ENCODE data around the gene SRRM4.

SRRM4 gene

GRCh38 chr12:119198440-119198839 lies 217.1 kb downstream of the SRRM4 start:
- Histone ChIP-seq H3K27me3 (ENCODE audit: insufficient read depth, poor library complexity, severe bottlenecking) (no peaks in the 10 kb centered on the region), H3K4me3 (replicated peaks; ENCODE audit: insufficient read depth, low read length) (no peak overlapping the region), H3K27ac (replicated peaks) (no peak overlapping the region)
- TF ChIP-seq SPI1 (IDR thresholded peaks at IDR 0.05; ENCODE audit: borderline replicate concordance, low read depth) (no peak), GABPA (IDR thresholded peaks at IDR 0.05; ENCODE audit: low read depth) (no peak), POLR2AphosphoS5 (IDR thresholded peaks at IDR 0.05; ENCODE audit: low read depth) (no peak)
- TF ChIP-seq, protein P1, sequence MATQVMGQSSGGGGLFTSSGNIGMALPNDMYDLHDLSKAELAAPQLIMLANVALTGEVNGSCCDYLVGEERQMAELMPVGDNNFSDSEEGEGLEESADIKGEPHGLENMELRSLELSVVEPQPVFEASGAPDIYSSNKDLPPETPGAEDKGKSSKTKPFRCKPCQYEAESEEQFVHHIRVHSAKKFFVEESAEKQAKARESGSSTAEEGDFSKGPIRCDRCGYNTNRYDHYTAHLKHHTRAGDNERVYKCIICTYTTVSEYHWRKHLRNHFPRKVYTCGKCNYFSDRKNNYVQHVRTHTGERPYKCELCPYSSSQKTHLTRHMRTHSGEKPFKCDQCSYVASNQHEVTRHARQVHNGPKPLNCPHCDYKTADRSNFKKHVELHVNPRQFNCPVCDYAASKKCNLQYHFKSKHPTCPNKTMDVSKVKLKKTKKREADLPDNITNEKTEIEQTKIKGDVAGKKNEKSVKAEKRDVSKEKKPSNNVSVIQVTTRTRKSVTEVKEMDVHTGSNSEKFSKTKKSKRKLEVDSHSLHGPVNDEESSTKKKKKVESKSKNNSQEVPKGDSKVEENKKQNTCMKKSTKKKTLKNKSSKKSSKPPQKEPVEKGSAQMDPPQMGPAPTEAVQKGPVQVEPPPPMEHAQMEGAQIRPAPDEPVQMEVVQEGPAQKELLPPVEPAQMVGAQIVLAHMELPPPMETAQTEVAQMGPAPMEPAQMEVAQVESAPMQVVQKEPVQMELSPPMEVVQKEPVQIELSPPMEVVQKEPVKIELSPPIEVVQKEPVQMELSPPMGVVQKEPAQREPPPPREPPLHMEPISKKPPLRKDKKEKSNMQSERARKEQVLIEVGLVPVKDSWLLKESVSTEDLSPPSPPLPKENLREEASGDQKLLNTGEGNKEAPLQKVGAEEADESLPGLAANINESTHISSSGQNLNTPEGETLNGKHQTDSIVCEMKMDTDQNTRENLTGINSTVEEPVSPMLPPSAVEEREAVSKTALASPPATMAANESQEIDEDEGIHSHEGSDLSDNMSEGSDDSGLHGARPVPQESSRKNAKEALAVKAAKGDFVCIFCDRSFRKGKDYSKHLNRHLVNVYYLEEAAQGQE (IDR thresholded peaks at IDR 0.05; ENCODE audit: insufficient replicate concordance, low read depth), result no peak
- TF ChIP-seq, protein P2, sequence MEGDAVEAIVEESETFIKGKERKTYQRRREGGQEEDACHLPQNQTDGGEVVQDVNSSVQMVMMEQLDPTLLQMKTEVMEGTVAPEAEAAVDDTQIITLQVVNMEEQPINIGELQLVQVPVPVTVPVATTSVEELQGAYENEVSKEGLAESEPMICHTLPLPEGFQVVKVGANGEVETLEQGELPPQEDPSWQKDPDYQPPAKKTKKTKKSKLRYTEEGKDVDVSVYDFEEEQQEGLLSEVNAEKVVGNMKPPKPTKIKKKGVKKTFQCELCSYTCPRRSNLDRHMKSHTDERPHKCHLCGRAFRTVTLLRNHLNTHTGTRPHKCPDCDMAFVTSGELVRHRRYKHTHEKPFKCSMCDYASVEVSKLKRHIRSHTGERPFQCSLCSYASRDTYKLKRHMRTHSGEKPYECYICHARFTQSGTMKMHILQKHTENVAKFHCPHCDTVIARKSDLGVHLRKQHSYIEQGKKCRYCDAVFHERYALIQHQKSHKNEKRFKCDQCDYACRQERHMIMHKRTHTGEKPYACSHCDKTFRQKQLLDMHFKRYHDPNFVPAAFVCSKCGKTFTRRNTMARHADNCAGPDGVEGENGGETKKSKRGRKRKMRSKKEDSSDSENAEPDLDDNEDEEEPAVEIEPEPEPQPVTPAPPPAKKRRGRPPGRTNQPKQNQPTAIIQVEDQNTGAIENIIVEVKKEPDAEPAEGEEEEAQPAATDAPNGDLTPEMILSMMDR (IDR thresholded peaks at IDR 0.05; ENCODE audit: insufficient read depth, low read length), result no peak
- no peak for DNase-seq (ENCODE audit: low read depth in 1 of 2, low spot score in 1 of 2)

- TF ChIP-seq, protein P1 (IDR thresholded peaks at IDR 0.05; ENCODE audit: insufficient replicate concordance, low read depth), result no peak
- TF ChIP-seq, protein P2 (IDR thresholded peaks at IDR 0.05; ENCODE audit: insufficient read depth, low read length), result no peak
- TF ChIP-seq POLR2AphosphoS5 (IDR thresholded peaks at IDR 0.05; ENCODE audit: low read depth), result no peak
- TF ChIP-seq SPI1 (IDR thresholded peaks at IDR 0.05; ENCODE audit: borderline replicate concordance, low read depth), result no peak
- TF ChIP-seq GABPA (IDR thresholded peaks at IDR 0.05; ENCODE audit: low read depth), result no peak
- Histone ChIP-seq H3K27me3 (ENCODE audit: insufficient read depth, poor library complexity, severe bottlenecking) (no peaks in the 10 kb centered on the region), H3K4me3 (replicated peaks; ENCODE audit: insufficient read depth, low read length) (no peak overlapping the region), H3K27ac (replicated peaks) (no peak overlapping the region)
- DNase-seq (ENCODE audit: low read depth in 1 of 2, low spot score in 1 of 2), result no peak
Observed at GRCh38 chr12:119200601-119201000, 219.3 kb downstream of the SRRM4 start.

GRCh38 chr12:119201789-119202543 lies 220.6 kb downstream of the SRRM4 start:
- Histone ChIP-seq H3K27me3 (ENCODE audit: insufficient read depth, poor library complexity, severe bottlenecking) (no peaks in the 10 kb centered on the region), H3K4me3 (replicated peaks; ENCODE audit: insufficient read depth, low read length) (no peak overlapping the region), H3K27ac (replicated peaks) (no peak overlapping the region)
- no peak for TF ChIP-seq POLR2AphosphoS5 (IDR thresholded peaks at IDR 0.05; ENCODE audit: low read depth)
- TF ChIP-seq, protein P2 (IDR thresholded peaks at IDR 0.05; ENCODE audit: insufficient read depth, low read length), result no peak
- TF ChIP-seq, protein P1 (IDR thresholded peaks at IDR 0.05; ENCODE audit: insufficient replicate concordance, low read depth), result no peak
- no peak for TF ChIP-seq SPI1 (IDR thresholded peaks at IDR 0.05; ENCODE audit: borderline replicate concordance, low read depth)
- no peak for TF ChIP-seq GABPA (IDR thresholded peaks at IDR 0.05; ENCODE audit: low read depth)
- DNase-seq (ENCODE audit: low read depth in 1 of 2, low spot score in 1 of 2), result no peak

Data from HL-60 (cell line).